Tibial nerve (tissue), 4 donors: ENCODE results near the gene EIF3F. TPM values are rescaled to one million over a fixed set of nuclear protein-coding genes. Genes with fewer than 3 reads are reported as not detected.

Experiments used
- DNase-seq, 2 donors: peaks; one replicate each; pipeline ENCODE4 v3.0.0-alpha.2; 2019; ENCODE audit warnings: low spot score in 2 of 2
- H3K27ac ChIP-seq, 4 donors: fragments of 200-600 bp; sonication (generic) in 3 of 4; one replicate each; pipeline ENCODE4 v1.5.1; 2017 to 2019; ENCODE audit warnings: mild to moderate bottlenecking in 1 of 4
- H3K27me3 ChIP-seq, 2 donors: fragments of 200-600 bp; sonication (generic) in 1 of 2; one replicate each; pipeline versions ENCODE4 v1.5.1 to v1.6.0; 2017 to 2019
- H3K36me3 ChIP-seq, 3 donors: fragments of 200-600 bp; sonication (generic); one replicate each; pipeline ENCODE4 v1.5.1; 2018 to 2019
- H3K4me1 ChIP-seq, 4 donors: fragments of 200-600 bp; sonication (generic) in 3 of 4; one replicate each; pipeline ENCODE4 v1.5.1; 2017 to 2019
- H3K4me3 ChIP-seq, 4 donors: fragments of 200-600 bp; sonication (generic) in 3 of 4; one replicate each; pipeline ENCODE4 v1.5.1; 2017 to 2019; ENCODE audit warnings: mild to moderate bottlenecking in 1 of 4, moderate library complexity in 1 of 4
- H3K9me3 ChIP-seq, 4 donors: fragments of 200-600 bp; sonication (generic) in 3 of 4; one replicate each; pipeline ENCODE4 v1.5.1; 2017 to 2019
- CTCF ChIP-seq, 5 experiments: fragments of 200-600 bp in 3 of 5; fragments of 450-650 bp in 2 of 5; sonication (generic) in 3 of 5; IDR thresholded peaks; one replicate each; pipeline ENCODE4 v1.5.1; 2016 to 2019; ENCODE audit warnings: antibody characterized with exemption in 5 of 5, mild to moderate bottlenecking in 3 of 5, moderate library complexity in 2 of 5
- EP300 ChIP-seq, 2 donors: sonication (generic); formaldehyde crosslinking; IDR thresholded peaks; one replicate each; pipeline ENCODE4 v1.6.1; 2017; ENCODE audit warnings: antibody characterized with exemption in 2 of 2, mild to moderate bottlenecking in 1 of 2
- POLR2A ChIP-seq, 2 donors: fragments of 450-650 bp; IDR thresholded peaks; one replicate each; pipeline ENCODE4 v1.6.1; 2017; ENCODE audit warnings: antibody characterized with exemption in 2 of 2, mild to moderate bottlenecking in 2 of 2, moderate library complexity in 2 of 2
- WGBS, 2 donors: methylation state at CpG; one replicate each; pipeline ENCODE4 v1.1.5; 2018; 5-methylcytosine and 5-hydroxymethylcytosine counted together
- total RNA-seq, 4 donors: library from RNA; depleted of rRNA; stranded (reverse); fragments of >200 nt; gene quantifications; one replicate each; pipeline ENCODE4 v1.1.0, GENCODE V29; 2016

The EIF3F gene
- total RNA-seq, 4 donors from 2014 or later = 144 to 195 (median 162) TPM

GRCh38 chr11:8008212-8008611, 21.1 kb downstream of the EIF3F start:
- H3K4me1 ChIP-seq = no peaks in the 10 kb centered on the region
- TF ChIP-seq POLR2A (IDR thresholded peaks at IDR 0.05) (no peak), EP300 (IDR thresholded peaks at IDR 0.05) (no peak), CTCF (IDR thresholded peaks at IDR 0.05) (no peak)
- 23 to 35% methylated on average over 4 of the region's 4 CpGs for WGBS, 2 donors

GRCh38 chr11:8009856-8010255, 22.7 kb downstream of the EIF3F start:
- Histone ChIP-seq H3K36me3 (no peaks in the 10 kb centered on the region), H3K27me3 (no peaks in the 10 kb centered on the region), H3K27ac (no peak overlapping the region), H3K4me1 (no peaks in the 10 kb centered on the region), H3K4me3 (no peak overlapping the region), H3K9me3 (no peaks in the 10 kb centered on the region)
- WGBS, 2 donors = 79 to 87% methylated on average over 3 of the region's 3 CpGs
- no peak for DNase-seq
- TF ChIP-seq CTCF (IDR thresholded peaks at IDR 0.05) = no peak
- no peak for TF ChIP-seq EP300 (IDR thresholded peaks at IDR 0.05)
- TF ChIP-seq POLR2A (IDR thresholded peaks at IDR 0.05) = no peak

More at GRCh38 chr11:8008212-8008611, 21.1 kb downstream of the EIF3F start:
- no peaks in the 10 kb centered on the region for H3K27me3 ChIP-seq
- H3K9me3 ChIP-seq = no peaks in the 10 kb centered on the region
- H3K27ac ChIP-seq = no peak overlapping the region
- no peaks in the 10 kb centered on the region for H3K36me3 ChIP-seq
- no peak for DNase-seq
- no peak overlapping the region for H3K4me3 ChIP-seq

- TF ChIP-seq POLR2A (IDR thresholded peaks at IDR 0.05) (no peak), EP300 (IDR thresholded peaks at IDR 0.05) (no peak), CTCF (IDR thresholded peaks at IDR 0.05) (no peak)
- H3K27ac ChIP-seq = no peak overlapping the region
- 74 to 76% methylated on average over 2 of the region's 2 CpGs for WGBS, 2 donors
- no peak overlapping the region for H3K4me3 ChIP-seq
- H3K27me3 ChIP-seq = no peaks in the 10 kb centered on the region
- no peaks in the 10 kb centered on the region for H3K36me3 ChIP-seq
- H3K4me1 ChIP-seq = no peaks in the 10 kb centered on the region
- DNase-seq = no peak
- H3K9me3 ChIP-seq = no peaks in the 10 kb centered on the region
Measured at GRCh38 chr11:8011371-8011770, 24.2 kb downstream of the EIF3F start.

GRCh38 chr11:8011981-8012444, 24.9 kb downstream of the EIF3F start:
- Histone ChIP-seq H3K27ac (no peak overlapping the region), H3K9me3 (no peaks in the 10 kb centered on the region), H3K36me3 (no peaks in the 10 kb centered on the region), H3K4me3 (no peak overlapping the region), H3K27me3 (no peaks in the 10 kb centered on the region), H3K4me1 (no peaks in the 10 kb centered on the region)
- TF ChIP-seq CTCF (IDR thresholded peaks at IDR 0.05) (no peak), EP300 (IDR thresholded peaks at IDR 0.05) (no peak), POLR2A (IDR thresholded peaks at IDR 0.05) (no peak)
- WGBS, 2 donors = 46% methylated on average over 4 of the region's 4 CpGs
- no peak for DNase-seq

- TF ChIP-seq EP300 (IDR thresholded peaks at IDR 0.05) (no peak), CTCF (IDR thresholded peaks at IDR 0.05) (no peak), POLR2A (IDR thresholded peaks at IDR 0.05) (no peak)
- H3K27ac ChIP-seq = no peak overlapping the region
- WGBS, 2 donors = 71 to 77% methylated on average over 5 of the region's 5 CpGs
- no peaks in the 10 kb centered on the region for H3K9me3 ChIP-seq
- H3K4me3 ChIP-seq = no peak overlapping the region
- no peaks in the 10 kb centered on the region for H3K27me3 ChIP-seq
- H3K4me1 ChIP-seq = peaks cover 0 to 11% (median 0%) of the 10 kb centered on the region in 4 donors
- DNase-seq = no peak
- H3K36me3 ChIP-seq = no peaks in the 10 kb centered on the region
Measured at GRCh38 chr11:8013833-8014232, 26.7 kb downstream of the EIF3F start.
